ENCODE measurements around the gene TIPIN.
A peak's percentile ranks its signal among the peaks of the same experiment; 100 is the strongest.

The TIPIN gene, protein sequence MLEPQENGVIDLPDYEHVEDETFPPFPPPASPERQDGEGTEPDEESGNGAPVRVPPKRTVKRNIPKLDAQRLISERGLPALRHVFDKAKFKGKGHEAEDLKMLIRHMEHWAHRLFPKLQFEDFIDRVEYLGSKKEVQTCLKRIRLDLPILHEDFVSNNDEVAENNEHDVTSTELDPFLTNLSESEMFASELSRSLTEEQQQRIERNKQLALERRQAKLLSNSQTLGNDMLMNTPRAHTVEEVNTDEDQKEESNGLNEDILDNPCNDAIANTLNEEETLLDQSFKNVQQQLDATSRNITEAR

DNA sequence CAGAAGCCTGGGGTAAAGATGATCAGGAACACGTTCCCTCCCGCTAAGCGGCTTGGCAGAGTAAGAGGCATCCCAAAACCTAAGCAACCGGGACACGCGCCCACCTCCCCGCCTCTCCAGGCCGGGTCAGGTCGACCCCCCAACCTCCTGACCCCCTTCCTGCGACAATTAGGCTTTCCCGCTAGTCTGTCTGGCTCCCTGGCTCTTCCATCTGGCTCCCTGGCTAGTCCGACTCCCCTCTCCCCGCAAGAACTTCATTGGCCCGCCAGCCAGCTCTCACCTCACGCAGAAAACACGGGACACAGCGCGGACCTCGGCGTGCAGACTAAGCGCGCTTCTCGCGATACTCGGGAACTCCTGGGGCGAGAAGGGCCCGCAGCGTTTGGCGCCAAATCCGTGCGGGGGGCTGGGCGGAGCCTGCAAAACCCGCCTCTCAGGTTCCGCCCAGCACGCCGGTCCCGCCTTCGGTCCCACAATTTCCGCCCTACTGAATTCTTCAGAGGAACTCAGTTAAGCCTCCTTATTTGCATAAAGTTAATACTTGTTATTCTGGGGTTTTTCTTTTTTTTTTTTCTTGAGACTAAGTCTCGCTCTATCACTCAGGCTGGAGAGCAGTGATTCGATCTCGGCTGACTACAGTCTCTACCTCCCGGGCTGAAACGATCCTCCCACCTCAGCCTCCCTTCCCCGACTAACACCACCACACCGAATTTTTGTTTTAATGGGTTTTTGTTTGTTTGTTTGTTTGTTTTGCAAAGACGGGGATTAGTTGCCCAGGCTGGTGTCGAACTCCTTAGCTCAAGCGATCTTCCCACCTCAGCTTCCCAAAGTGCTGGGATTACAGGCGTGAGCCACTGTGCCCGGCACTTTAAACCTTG, at the start of gene TIPIN:
Gene TIPIN (minus strand): TSS at position 327 of the 878 bp plus-strand sequence. CDS start 3,738 bp downstream, outside the sequence.
- Histone ChIP-seq H3K36me3 (ENCODE audit: control insufficient read depth in 2 of 2, insufficient read depth in 2 of 2, low read length in 2 of 2) (no peaks in the 10 kb centered on the region), H3K9me3 (ENCODE audit: control insufficient read depth in 2 of 2, low read length in 2 of 2) (no peaks in the 10 kb centered on the region), H3K4me3 (ENCODE audit: low read length in 2 of 2) (peak within 1 kb of the TSS; percentile 87 to 91), H3K27ac (ENCODE audit: low read length) (peak within 1 kb of the TSS; percentile 78), H3K27me3 (ENCODE audit: control insufficient read depth in 1 of 2, insufficient read depth in 2 of 2, low read length in 2 of 2) (no peaks in the 10 kb centered on the region), H3K4me1 (ENCODE audit: control insufficient read depth, insufficient read depth, low read length) (peaks cover 8% of the 10 kb centered on the region), H3K9ac (ENCODE audit: low read length in 2 of 2) (peak within 1 kb of the TSS; percentile 80 to 89)

DNA sequence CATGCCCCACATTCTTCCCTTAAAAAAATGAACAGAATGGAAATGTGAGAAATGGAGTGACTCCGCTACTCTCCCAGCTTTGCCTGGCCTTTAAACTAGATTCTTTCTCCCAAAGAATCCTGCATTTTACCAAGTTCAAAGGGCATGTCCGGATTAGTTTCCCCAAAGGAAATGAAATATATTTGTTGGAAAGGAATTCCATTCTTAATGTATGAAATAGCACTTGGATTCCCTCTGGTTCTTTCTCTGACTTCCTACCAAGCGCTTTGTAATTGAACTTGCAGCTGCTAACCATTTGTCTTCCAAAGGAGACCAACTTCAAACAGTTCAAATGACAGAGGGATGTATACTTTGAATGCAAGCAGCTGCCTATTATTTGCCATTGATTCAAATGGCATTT, 49.1 kb upstream of the TIPIN start:
- Histone ChIP-seq H3K36me3 (ENCODE audit: control insufficient read depth in 2 of 2, insufficient read depth in 2 of 2, low read length in 2 of 2) (no peaks in the 10 kb centered on the region), H3K4me3 (ENCODE audit: low read length in 2 of 2) (no peak overlapping the region), H3K4me1 (ENCODE audit: control insufficient read depth, insufficient read depth, low read length) (no peaks in the 10 kb centered on the region), H3K9me3 (ENCODE audit: control insufficient read depth in 2 of 2, low read length in 2 of 2) (no peaks in the 10 kb centered on the region), H3K27ac (ENCODE audit: low read length) (no peak overlapping the region), H3K9ac (ENCODE audit: low read length in 2 of 2) (no peak overlapping the region), H3K27me3 (ENCODE audit: control insufficient read depth in 1 of 2, insufficient read depth in 2 of 2, low read length in 2 of 2) (no peaks in the 10 kb centered on the region)

DNA sequence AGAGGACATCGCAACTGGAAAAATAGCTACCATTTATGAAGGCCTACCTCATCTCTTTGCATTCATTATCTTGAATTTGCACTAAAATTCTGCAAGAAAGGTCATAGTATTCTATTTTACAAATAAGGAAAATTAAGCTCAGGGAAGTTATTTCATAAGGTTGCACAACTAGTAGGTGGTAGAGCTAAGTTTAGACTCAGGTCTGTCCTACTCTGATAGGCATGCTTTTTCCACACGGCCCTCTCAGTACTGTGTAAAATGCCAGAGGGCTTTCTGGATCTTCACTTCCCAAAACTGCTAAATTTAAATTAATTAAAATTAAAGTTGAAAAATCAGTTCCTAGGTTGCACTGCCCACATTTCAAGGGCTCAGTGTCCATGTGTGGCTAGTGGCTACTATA, 48.5 kb upstream of the TIPIN start:
- Histone ChIP-seq H3K9ac (ENCODE audit: low read length in 2 of 2) (no peak overlapping the region), H3K36me3 (ENCODE audit: control insufficient read depth in 2 of 2, insufficient read depth in 2 of 2, low read length in 2 of 2) (no peaks in the 10 kb centered on the region), H3K9me3 (ENCODE audit: control insufficient read depth in 2 of 2, low read length in 2 of 2) (no peaks in the 10 kb centered on the region), H3K27ac (ENCODE audit: low read length) (no peak overlapping the region), H3K4me1 (ENCODE audit: control insufficient read depth, insufficient read depth, low read length) (no peaks in the 10 kb centered on the region), H3K27me3 (ENCODE audit: control insufficient read depth in 1 of 2, insufficient read depth in 2 of 2, low read length in 2 of 2) (no peaks in the 10 kb centered on the region), H3K4me3 (ENCODE audit: low read length in 2 of 2) (no peak overlapping the region)

DNA sequence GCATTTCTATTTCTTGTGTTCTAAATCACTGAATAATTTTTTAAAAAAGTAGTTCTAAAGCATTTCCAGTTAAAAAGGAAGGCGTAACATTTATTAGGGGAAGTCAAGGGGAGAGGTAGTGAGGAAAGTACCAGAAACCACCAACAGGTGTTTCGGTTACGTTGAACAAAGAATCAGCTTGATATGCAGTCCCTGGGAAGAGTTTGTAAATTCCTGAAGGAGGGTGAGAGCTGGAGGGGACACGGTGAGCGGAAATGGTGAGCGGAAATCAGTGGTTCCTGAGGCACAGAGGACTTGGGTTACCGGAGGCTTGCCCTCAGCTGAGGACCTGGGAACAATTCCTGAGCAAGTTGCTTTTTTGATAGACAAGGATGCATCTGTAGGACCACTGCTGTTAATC, 48.0 kb upstream of the TIPIN start:
- no peaks in the 10 kb centered on the region for H3K36me3 ChIP-seq (ENCODE audit: control insufficient read depth in 2 of 2, insufficient read depth in 2 of 2, low read length in 2 of 2)
- H3K9me3 ChIP-seq (ENCODE audit: control insufficient read depth in 2 of 2, low read length in 2 of 2), result no peaks in the 10 kb centered on the region
- H3K4me3 ChIP-seq (ENCODE audit: low read length in 2 of 2), result no peak overlapping the region
- H3K4me1 ChIP-seq (ENCODE audit: control insufficient read depth, insufficient read depth, low read length), result no peaks in the 10 kb centered on the region
- no peak overlapping the region for H3K27ac ChIP-seq (ENCODE audit: low read length)
- H3K9ac ChIP-seq (ENCODE audit: low read length in 2 of 2), result no peak overlapping the region
- H3K27me3 ChIP-seq (ENCODE audit: control insufficient read depth in 1 of 2, insufficient read depth in 2 of 2, low read length in 2 of 2), result no peaks in the 10 kb centered on the region

DNA sequence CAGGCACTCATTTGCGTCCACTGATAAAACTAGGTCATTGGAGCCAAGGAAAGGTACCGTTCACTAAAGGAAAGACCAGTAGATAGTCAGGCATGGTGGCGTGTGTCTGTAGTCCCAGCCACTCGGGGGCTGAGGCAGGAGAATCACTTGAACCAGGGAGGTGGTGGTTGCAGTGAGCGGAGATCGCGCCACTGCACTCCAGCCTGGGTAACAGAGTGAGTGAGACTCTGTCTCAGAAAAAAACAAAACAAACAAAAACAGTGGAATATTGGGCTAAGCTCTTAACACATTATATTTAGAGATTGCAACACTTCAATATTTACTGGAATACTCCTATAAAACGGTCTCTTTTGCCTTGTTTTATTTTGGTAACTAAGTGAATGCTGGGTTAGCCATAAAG, 47.6 kb upstream of the TIPIN start:
- H3K27me3 ChIP-seq (ENCODE audit: control insufficient read depth in 1 of 2, insufficient read depth in 2 of 2, low read length in 2 of 2), result no peaks in the 10 kb centered on the region
- no peak overlapping the region for H3K27ac ChIP-seq (ENCODE audit: low read length)
- H3K9ac ChIP-seq (ENCODE audit: low read length in 2 of 2), result no peak overlapping the region
- H3K9me3 ChIP-seq (ENCODE audit: control insufficient read depth in 2 of 2, low read length in 2 of 2), result no peaks in the 10 kb centered on the region
- no peaks in the 10 kb centered on the region for H3K4me1 ChIP-seq (ENCODE audit: control insufficient read depth, insufficient read depth, low read length)
- no peak overlapping the region for H3K4me3 ChIP-seq (ENCODE audit: low read length in 2 of 2)
- no peaks in the 10 kb centered on the region for H3K36me3 ChIP-seq (ENCODE audit: control insufficient read depth in 2 of 2, insufficient read depth in 2 of 2, low read length in 2 of 2)

DNA sequence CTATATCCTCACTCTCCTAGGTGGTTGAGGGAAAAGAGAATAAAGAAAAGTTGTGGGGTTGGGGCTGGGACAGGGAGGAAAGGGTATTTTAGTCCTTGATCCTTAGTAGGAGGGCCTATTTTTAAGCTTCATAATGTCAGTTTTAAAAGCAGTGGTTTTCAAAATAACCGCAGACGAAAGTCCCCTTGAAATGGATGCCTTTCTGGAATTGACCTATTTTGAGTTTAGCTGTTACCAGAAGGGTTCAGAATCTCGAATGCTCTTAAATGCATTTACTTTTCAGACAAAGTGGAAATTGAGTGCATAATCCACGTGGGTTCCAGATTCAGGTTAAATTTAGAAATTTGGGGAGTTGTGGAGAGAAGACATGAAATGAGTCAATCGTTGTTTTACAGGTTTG, 46.8 kb upstream of the TIPIN start:
- no peaks in the 10 kb centered on the region for H3K36me3 ChIP-seq (ENCODE audit: control insufficient read depth in 2 of 2, insufficient read depth in 2 of 2, low read length in 2 of 2)
- no peak overlapping the region for H3K27ac ChIP-seq (ENCODE audit: low read length)
- H3K27me3 ChIP-seq (ENCODE audit: control insufficient read depth in 1 of 2, insufficient read depth in 2 of 2, low read length in 2 of 2), result no peaks in the 10 kb centered on the region
- no peaks in the 10 kb centered on the region for H3K4me1 ChIP-seq (ENCODE audit: control insufficient read depth, insufficient read depth, low read length)
- H3K9ac ChIP-seq (ENCODE audit: low read length in 2 of 2), result no peak overlapping the region
- no peaks in the 10 kb centered on the region for H3K9me3 ChIP-seq (ENCODE audit: control insufficient read depth in 2 of 2, low read length in 2 of 2)
- H3K4me3 ChIP-seq (ENCODE audit: low read length in 2 of 2), result no peak overlapping the region

DNA sequence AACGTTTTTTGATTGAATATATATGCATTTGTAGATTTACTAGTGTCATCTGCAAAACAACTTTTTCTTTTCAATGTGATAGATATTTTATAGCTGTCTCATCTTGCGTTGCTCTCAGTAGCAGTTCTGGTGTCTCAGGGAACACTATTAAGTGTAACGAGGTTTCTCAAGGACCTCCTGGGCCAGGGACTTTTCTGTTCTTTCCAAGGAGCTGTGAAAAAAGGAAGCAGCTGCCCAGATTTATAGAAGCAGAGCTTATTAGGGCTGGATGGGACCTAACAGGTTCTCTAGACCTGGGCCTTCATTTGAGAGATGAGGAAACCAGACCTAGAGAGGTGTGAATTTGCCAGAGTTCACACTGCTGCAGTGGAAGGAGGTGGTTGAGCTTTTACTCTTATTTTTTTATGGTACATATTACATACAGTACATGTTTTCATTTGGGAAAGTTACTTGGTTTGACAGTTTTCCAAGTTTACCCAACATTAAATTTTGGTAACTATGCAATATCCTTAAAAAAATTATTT, 46.3 kb upstream of the TIPIN start:
- no peaks in the 10 kb centered on the region for H3K27me3 ChIP-seq (ENCODE audit: control insufficient read depth in 1 of 2, insufficient read depth in 2 of 2, low read length in 2 of 2)
- H3K9me3 ChIP-seq (ENCODE audit: control insufficient read depth in 2 of 2, low read length in 2 of 2), result no peaks in the 10 kb centered on the region
- H3K4me1 ChIP-seq (ENCODE audit: control insufficient read depth, insufficient read depth, low read length), result no peaks in the 10 kb centered on the region
- no peaks in the 10 kb centered on the region for H3K36me3 ChIP-seq (ENCODE audit: control insufficient read depth in 2 of 2, insufficient read depth in 2 of 2, low read length in 2 of 2)
- no peak overlapping the region for H3K27ac ChIP-seq (ENCODE audit: low read length)
- H3K9ac ChIP-seq (ENCODE audit: low read length in 2 of 2), result no peak overlapping the region
- no peak overlapping the region for H3K4me3 ChIP-seq (ENCODE audit: low read length in 2 of 2)

DNA sequence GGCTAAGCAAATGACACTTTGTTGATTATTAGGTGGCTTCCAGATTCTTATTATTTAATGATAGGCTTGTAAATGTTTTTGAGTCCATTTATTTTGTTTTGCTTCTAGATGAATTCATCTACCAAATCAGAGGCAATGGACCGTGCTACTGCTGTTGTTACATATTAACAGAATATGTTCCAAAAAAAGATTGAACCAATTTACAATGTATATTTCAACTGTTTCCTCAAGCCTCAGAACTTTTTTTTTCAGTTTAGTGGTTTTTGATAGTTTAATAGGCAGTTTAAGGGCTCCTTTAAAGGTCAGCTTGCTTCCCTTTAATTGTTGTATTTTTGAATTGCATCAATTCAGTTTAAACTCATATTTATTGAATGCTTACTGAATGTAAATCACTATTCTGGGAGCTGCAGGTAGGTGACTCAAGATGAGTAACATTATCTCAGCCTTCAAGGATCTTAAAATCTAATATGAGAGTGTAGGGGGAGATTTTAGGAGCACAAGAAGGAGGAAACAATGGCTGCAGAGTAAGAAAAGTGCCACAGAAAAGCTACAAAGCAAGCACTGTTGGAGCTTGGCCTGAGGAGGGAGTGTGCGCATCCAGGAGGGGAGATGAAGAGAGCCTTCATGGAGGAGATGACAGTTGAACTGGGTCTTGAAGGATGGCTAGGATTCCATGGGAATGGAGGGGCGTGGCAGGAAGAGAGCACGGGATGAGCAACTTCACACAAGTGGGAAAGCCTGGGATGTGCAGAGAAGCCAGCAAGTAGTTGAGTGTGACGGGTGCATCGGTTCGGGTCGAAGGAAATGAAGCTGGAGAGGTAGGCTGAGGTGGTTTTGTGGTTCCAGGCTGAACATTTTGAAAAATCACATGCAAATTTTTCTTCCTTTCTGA, 44.9 kb upstream of the TIPIN start:
- H3K9me3 ChIP-seq (ENCODE audit: control insufficient read depth in 2 of 2, low read length in 2 of 2), result no peaks in the 10 kb centered on the region
- H3K27ac ChIP-seq (ENCODE audit: low read length), result no peak overlapping the region
- H3K36me3 ChIP-seq (ENCODE audit: control insufficient read depth in 2 of 2, insufficient read depth in 2 of 2, low read length in 2 of 2), result no peaks in the 10 kb centered on the region
- no peaks in the 10 kb centered on the region for H3K4me1 ChIP-seq (ENCODE audit: control insufficient read depth, insufficient read depth, low read length)
- no peak overlapping the region for H3K9ac ChIP-seq (ENCODE audit: low read length in 2 of 2)
- no peaks in the 10 kb centered on the region for H3K27me3 ChIP-seq (ENCODE audit: control insufficient read depth in 1 of 2, insufficient read depth in 2 of 2, low read length in 2 of 2)
- H3K4me3 ChIP-seq (ENCODE audit: low read length in 2 of 2), result no peak overlapping the region

DNA sequence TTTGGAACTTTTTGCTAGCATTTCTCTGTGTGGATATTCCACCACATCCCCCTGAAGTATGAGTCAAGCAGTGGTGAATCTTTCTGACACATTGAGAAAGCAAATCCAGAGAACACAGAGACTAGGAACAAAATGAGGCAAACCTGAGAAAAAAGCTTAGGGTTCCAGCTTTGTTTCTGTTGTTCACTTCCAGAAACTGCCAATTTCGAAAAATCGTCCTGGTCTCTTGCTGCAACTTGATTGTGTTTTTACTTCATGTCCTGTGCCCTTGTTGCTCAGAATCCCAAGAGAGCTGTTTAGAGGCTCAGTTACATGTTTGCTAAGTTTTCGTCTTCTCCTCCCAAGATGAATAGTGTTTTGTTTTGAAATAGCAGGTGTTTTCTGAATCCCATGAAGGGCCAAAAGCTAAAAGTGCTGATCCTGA, 43.9 kb upstream of the TIPIN start:
- no peak overlapping the region for H3K27ac ChIP-seq (ENCODE audit: low read length)
- no peaks in the 10 kb centered on the region for H3K27me3 ChIP-seq (ENCODE audit: control insufficient read depth in 1 of 2, insufficient read depth in 2 of 2, low read length in 2 of 2)
- no peak overlapping the region for H3K9ac ChIP-seq (ENCODE audit: low read length in 2 of 2)
- H3K9me3 ChIP-seq (ENCODE audit: control insufficient read depth in 2 of 2, low read length in 2 of 2), result no peaks in the 10 kb centered on the region
- no peaks in the 10 kb centered on the region for H3K36me3 ChIP-seq (ENCODE audit: control insufficient read depth in 2 of 2, insufficient read depth in 2 of 2, low read length in 2 of 2)
- no peaks in the 10 kb centered on the region for H3K4me1 ChIP-seq (ENCODE audit: control insufficient read depth, insufficient read depth, low read length)
- H3K4me3 ChIP-seq (ENCODE audit: low read length in 2 of 2), result no peak overlapping the region

DNA sequence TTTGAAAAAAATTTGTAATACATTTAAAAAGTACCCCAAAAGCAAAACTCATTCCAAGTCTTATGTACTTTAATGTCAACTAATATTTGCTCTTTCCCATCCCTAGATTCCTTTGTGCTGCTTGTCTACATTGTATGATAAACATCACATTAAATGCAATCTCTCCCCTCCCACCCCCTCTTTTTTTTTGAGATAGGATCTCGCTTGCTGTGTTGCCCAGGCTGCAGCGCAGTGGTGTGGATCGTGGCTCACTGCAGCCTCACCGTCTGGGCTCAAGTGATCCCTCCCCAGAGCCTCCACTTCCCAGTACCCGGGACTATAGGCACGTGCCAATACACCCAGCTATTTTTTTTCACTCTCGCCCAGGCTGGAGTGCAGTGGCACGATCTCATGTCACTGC, 42.8 kb upstream of the TIPIN start:
- no peak overlapping the region for H3K4me3 ChIP-seq (ENCODE audit: low read length in 2 of 2)
- no peaks in the 10 kb centered on the region for H3K4me1 ChIP-seq (ENCODE audit: control insufficient read depth, insufficient read depth, low read length)
- H3K27me3 ChIP-seq (ENCODE audit: control insufficient read depth in 1 of 2, insufficient read depth in 2 of 2, low read length in 2 of 2), result no peaks in the 10 kb centered on the region
- H3K9me3 ChIP-seq (ENCODE audit: control insufficient read depth in 2 of 2, low read length in 2 of 2), result no peaks in the 10 kb centered on the region
- H3K9ac ChIP-seq (ENCODE audit: low read length in 2 of 2), result no peak overlapping the region
- H3K27ac ChIP-seq (ENCODE audit: low read length), result no peak overlapping the region
- no peaks in the 10 kb centered on the region for H3K36me3 ChIP-seq (ENCODE audit: control insufficient read depth in 2 of 2, insufficient read depth in 2 of 2, low read length in 2 of 2)
